Trophoblast cell (in vitro differentiated cells and primary cell): Measurements from ENCODE around the gene PSMA1.

ENCODE experiments used
- DNase-seq, 2 donors: peaks; one replicate each; pipeline ENCODE4 v3.0.0-alpha.2; 2016
- H2AFZ ChIP-seq: 2 replicates; pipeline ENCODE4 v1.6.1; 2013; ENCODE audit warnings: low read length, moderate library complexity, mild to moderate bottlenecking; ENCODE audit not compliant: insufficient read depth, poor library complexity
- H2AK5ac ChIP-seq: 2 replicates; pipeline ENCODE4 v1.6.1; 2013; ENCODE audit warnings: mild to moderate bottlenecking, low read length
- H2BK120ac ChIP-seq: 2 replicates; pipeline ENCODE4 v1.6.1; 2013; ENCODE audit warnings: low read length, mild to moderate bottlenecking, moderate library complexity; ENCODE audit not compliant: insufficient read depth, poor library complexity
- H2BK12ac ChIP-seq: 2 replicates; pipeline ENCODE4 v1.6.1; 2013; ENCODE audit warnings: mild to moderate bottlenecking, low read length, moderate library complexity
- H2BK5ac ChIP-seq: 2 replicates; pipeline ENCODE4 v1.6.1; 2013; ENCODE audit warnings: low read length, low read depth, moderate library complexity, mild to moderate bottlenecking; ENCODE audit not compliant: poor library complexity
- H3K14ac ChIP-seq: 2 replicates; pipeline ENCODE4 v1.6.1; 2013; ENCODE audit warnings: mild to moderate bottlenecking, low read length
- H3K18ac ChIP-seq: 2 replicates; pipeline ENCODE4 v1.6.1; 2013; ENCODE audit warnings: mild to moderate bottlenecking, low read length
- H3K23ac ChIP-seq: 2 replicates; pipeline ENCODE4 v1.6.1; 2013; ENCODE audit warnings: low read length
- H3K27ac ChIP-seq: 2 replicates; pipeline ENCODE4 v1.5.1; 2013; ENCODE audit warnings: low read depth, mild to moderate bottlenecking, inconsistent platforms, low read length, moderate library complexity
- H3K27me3 ChIP-seq: 2 replicates; pipeline ENCODE4 v1.6.1; 2013; ENCODE audit warnings: inconsistent platforms, mild to moderate bottlenecking, low read length, moderate library complexity; ENCODE audit not compliant: insufficient read depth
- H3K36me3 ChIP-seq, 2 experiments: 1 replicate in 1 of 2; 2 replicates in 1 of 2; pipeline ENCODE4 v1.6.1; 2013; ENCODE audit warnings: low read length in 2 of 2, mild to moderate bottlenecking in 2 of 2, moderate library complexity in 1 of 2; ENCODE audit not compliant: insufficient read depth in 2 of 2, control insufficient read depth in 1 of 2
- H3K4ac ChIP-seq: 2 replicates; pipeline ENCODE4 v1.6.1; 2013; ENCODE audit warnings: low read depth, mild to moderate bottlenecking, low read length, moderate library complexity
- H3K4me1 ChIP-seq, 2 experiments: 1 replicate in 1 of 2; 2 replicates in 1 of 2; pipeline ENCODE4 v1.6.1; 2013; ENCODE audit warnings: low read length in 2 of 2, mild to moderate bottlenecking in 2 of 2, moderate library complexity in 1 of 2; ENCODE audit not compliant: insufficient read depth in 2 of 2, control insufficient read depth in 1 of 2
- H3K4me2 ChIP-seq: 2 replicates; pipeline ENCODE4 v1.6.1; 2013; ENCODE audit warnings: inconsistent platforms, mild to moderate bottlenecking, low read length, moderate library complexity
- H3K4me3 ChIP-seq: 2 replicates; pipeline ENCODE4 v1.5.1; 2013; ENCODE audit warnings: mild to moderate bottlenecking, low read depth, low read length, inconsistent platforms
- H3K79me1 ChIP-seq: one replicate; pipeline ENCODE4 v1.6.1; 2013; ENCODE audit warnings: low read length
- H3K79me2 ChIP-seq: 2 replicates; pipeline ENCODE4 v1.6.1; 2013; ENCODE audit warnings: low read length, mild to moderate bottlenecking; ENCODE audit not compliant: control insufficient read depth, insufficient read depth, poor library complexity
- H3K9ac ChIP-seq: 2 replicates; pipeline ENCODE4 v1.6.1; 2013; ENCODE audit warnings: mild to moderate bottlenecking, low read length
- H3K9me3 ChIP-seq: 2 replicates; pipeline ENCODE4 v1.6.1; 2013; ENCODE audit warnings: low read depth, mild to moderate bottlenecking, control low read depth, inconsistent platforms, low read length; ENCODE audit not compliant: insufficient read depth
- H4K12ac ChIP-seq: 2 replicates; pipeline ENCODE4 v1.6.1; 2013; ENCODE audit warnings: low read depth, mild to moderate bottlenecking, low read length, moderate library complexity
- H4K8ac ChIP-seq: 2 replicates; pipeline ENCODE4 v1.6.1; 2013; ENCODE audit warnings: low read depth, mild to moderate bottlenecking, low read length, moderate library complexity
- H4K91ac ChIP-seq: one replicate; pipeline ENCODE4 v1.6.1; 2013; ENCODE audit warnings: low read depth, mild to moderate bottlenecking, low read length, moderate library complexity
- WGBS: extraction: QIAGEN DNeasy Blood & Tissue Kit; methylation state at CpG from one replicate; pipeline ENCODE4 v1.1.7; 2013; ENCODE audit warnings: missing lambda C conversion rate; ENCODE audit not compliant: insufficient read length, insufficient coverage; ENCODE audit errors: extremely low coverage; 5-methylcytosine and 5-hydroxymethylcytosine counted together

PSMA1 gene

GRCh38 chr11:14520747-14521151 lies 563 bp upstream of the PSMA1 start:
- Histone ChIP-seq H3K9ac (peak overlapping the region; percentile 78), H3K4me3 (peak overlapping the region; percentile 70), H3K14ac (peak overlapping the region; percentile 68), H4K91ac (peak overlapping the region; percentile 45), H2BK120ac (peak overlapping the region; percentile 64), H3K79me2 (peaks cover 9% of the 10 kb centered on the region), H3K9me3 (no peaks in the 10 kb centered on the region), H3K27me3 (no peaks in the 10 kb centered on the region), H2BK12ac (no peak overlapping the region), H4K8ac (peak overlapping the region; percentile 90), H2AK5ac (no peak overlapping the region), H2AFZ (peak overlapping the region; percentile 83), H3K18ac (peak overlapping the region; percentile 69), H4K12ac (peak overlapping the region; percentile 32), H3K23ac (no peak overlapping the region), H3K27ac (peak overlapping the region; percentile 71), H3K4ac (no peak overlapping the region), H3K4me1 (no peaks in the 10 kb centered on the region), H3K36me3 (peaks cover 4 to 9% of the 10 kb centered on the region in 2 experiments), H2BK5ac (peak overlapping the region; percentile 88), H3K4me2 (peak overlapping the region; percentile 85), H3K79me1 (peaks cover 9% of the 10 kb centered on the region)
- WGBS: no CpG with 5 or more reads among the region's 11 CpGs
- DNase-seq: no peak

GRCh38 chr11:14519597-14519916 lies 629 bp downstream of the PSMA1 start:
- peak overlapping the region; percentile 69 for H4K91ac ChIP-seq
- peak overlapping the region; percentile 85 for H3K27ac ChIP-seq
- H3K9ac ChIP-seq: peak overlapping the region; percentile 98
- no peaks in the 10 kb centered on the region for H3K27me3 ChIP-seq
- no peak overlapping the region for H3K23ac ChIP-seq
- H3K18ac ChIP-seq: peak overlapping the region; percentile 79
- H3K4me3 ChIP-seq: peak overlapping the region; percentile 92
- peak overlapping the region; percentile 83 for H3K14ac ChIP-seq
- peak overlapping the region; percentile 81 for H3K4ac ChIP-seq
- H4K12ac ChIP-seq: peak overlapping the region; percentile 76
- H2BK120ac ChIP-seq: no peak overlapping the region
- no peak overlapping the region for H2BK12ac ChIP-seq
- H3K79me1 ChIP-seq: peaks cover 9% of the 10 kb centered on the region
- H2AFZ ChIP-seq: peak overlapping the region; percentile 72
- peaks cover 6 to 11% of the 10 kb centered on the region in 2 experiments for H3K36me3 ChIP-seq
- H4K8ac ChIP-seq: peak overlapping the region; percentile 93
- no peaks in the 10 kb centered on the region for H3K9me3 ChIP-seq
- no CpG with 5 or more reads among the region's 10 CpGs for WGBS
- no peaks in the 10 kb centered on the region for H3K4me1 ChIP-seq
- peaks cover 9% of the 10 kb centered on the region for H3K79me2 ChIP-seq
- no peak for DNase-seq
- H2AK5ac ChIP-seq: no peak overlapping the region
- peak overlapping the region; percentile 63 for H3K4me2 ChIP-seq
- peak overlapping the region; percentile 74 for H2BK5ac ChIP-seq

GRCh38 chr11:14518820-14519219 lies 1.4 kb downstream of the PSMA1 start:
- no peak overlapping the region for H3K18ac ChIP-seq
- no peak overlapping the region for H2BK120ac ChIP-seq
- no peak overlapping the region for H3K9ac ChIP-seq
- no peaks in the 10 kb centered on the region for H3K27me3 ChIP-seq
- no peak overlapping the region for H2BK12ac ChIP-seq
- WGBS: no CpG with 5 or more reads among the region's 3 CpGs
- no peak overlapping the region for H3K4me3 ChIP-seq
- H4K91ac ChIP-seq: no peak overlapping the region
- H3K4ac ChIP-seq: no peak overlapping the region
- H2AK5ac ChIP-seq: no peak overlapping the region
- H4K8ac ChIP-seq: no peak overlapping the region
- H3K4me2 ChIP-seq: peak overlapping the region; percentile 63
- peaks cover 6 to 11% of the 10 kb centered on the region in 2 experiments for H3K36me3 ChIP-seq
- H3K23ac ChIP-seq: no peak overlapping the region
- no peak overlapping the region for H2BK5ac ChIP-seq
- no peaks in the 10 kb centered on the region for H3K4me1 ChIP-seq
- H3K9me3 ChIP-seq: no peaks in the 10 kb centered on the region
- no peak overlapping the region for H3K27ac ChIP-seq
- no peak for DNase-seq
- H2AFZ ChIP-seq: no peak overlapping the region
- H3K79me1 ChIP-seq: peaks cover 9% of the 10 kb centered on the region
- H4K12ac ChIP-seq: no peak overlapping the region
- H3K79me2 ChIP-seq: peaks cover 9% of the 10 kb centered on the region
- no peak overlapping the region for H3K14ac ChIP-seq

GRCh38 chr11:14513800-14514199 lies 6.4 kb downstream of the PSMA1 start:
- H3K27ac ChIP-seq: no peak overlapping the region
- H3K14ac ChIP-seq: no peak overlapping the region
- H3K9ac ChIP-seq: no peak overlapping the region
- H2AFZ ChIP-seq: no peak overlapping the region
- no peak overlapping the region for H3K4me2 ChIP-seq
- H4K12ac ChIP-seq: no peak overlapping the region
- no peaks in the 10 kb centered on the region for H3K27me3 ChIP-seq
- no peaks in the 10 kb centered on the region for H3K4me1 ChIP-seq
- peaks cover 12 to 26% of the 10 kb centered on the region in 2 experiments for H3K36me3 ChIP-seq
- no peak overlapping the region for H2BK12ac ChIP-seq
- no peak overlapping the region for H4K8ac ChIP-seq
- no peaks in the 10 kb centered on the region for H3K9me3 ChIP-seq
- no peak overlapping the region for H3K4ac ChIP-seq
- H3K4me3 ChIP-seq: no peak overlapping the region
- no peak overlapping the region for H2BK120ac ChIP-seq
- H3K79me2 ChIP-seq: no peaks in the 10 kb centered on the region
- no peak overlapping the region for H3K18ac ChIP-seq
- no CpG with 5 or more reads among the region's 4 CpGs for WGBS
- H2BK5ac ChIP-seq: no peak overlapping the region
- no peaks in the 10 kb centered on the region for H3K79me1 ChIP-seq
- no peak overlapping the region for H4K91ac ChIP-seq
- no peak for DNase-seq
- no peak overlapping the region for H3K23ac ChIP-seq
- no peak overlapping the region for H2AK5ac ChIP-seq
